Fibroblast of mammary gland (primary cell): Measurements from ENCODE around the gene CEP162.

ENCODE experiments used
- DNase-seq: peaks from one replicate; pipeline ENCODE4 v3.0.0-alpha.2; 2010; ENCODE audit warnings: low read depth
- H3K4me3 ChIP-seq: 2 replicates; pipeline ENCODE4 v1.5.1; 2011; ENCODE audit warnings: low read depth, mild to moderate bottlenecking, low read length, moderate library complexity; ENCODE audit not compliant: control insufficient read depth
- CTCF ChIP-seq: conservative IDR thresholded peaks from 2 replicates; pipeline ENCODE4 v1.5.1; 2011; ENCODE audit warnings: low read depth, low read length, inconsistent platforms; ENCODE audit not compliant: control insufficient read depth, insufficient read depth

Gene CEP162

GRCh38 chr6:84269947-84270733 lies 42.7 kb upstream of the CEP162 start:
- no peak overlapping the region for H3K4me3 ChIP-seq
- DNase-seq, result no peak
- no peak for TF ChIP-seq CTCF

GRCh38 chr6:84268781-84269180 lies 41.3 kb upstream of the CEP162 start:
- H3K4me3 ChIP-seq, result no peak overlapping the region
- TF ChIP-seq CTCF, result no peak
- no peak for DNase-seq

GRCh38 chr6:84263557-84263956 lies 36.1 kb upstream of the CEP162 start:
- TF ChIP-seq CTCF, result no peak
- H3K4me3 ChIP-seq, result no peak overlapping the region
- DNase-seq, result no peak

GRCh38 chr6:84260926-84261325 lies 33.5 kb upstream of the CEP162 start:
- TF ChIP-seq CTCF, result no peak
- DNase-seq, result peak; percentile 24
- no peak overlapping the region for H3K4me3 ChIP-seq

- TF ChIP-seq CTCF, result no peak
- H3K4me3 ChIP-seq, result no peak overlapping the region
- no peak for DNase-seq
These were observed 32.8 kb upstream of the CEP162 start for GRCh38 chr6:84260196-84260595.

- H3K4me3 ChIP-seq, result no peak overlapping the region
- no peak for DNase-seq
- TF ChIP-seq CTCF, result no peak
These were observed 31.4 kb upstream of the CEP162 start for GRCh38 chr6:84258866-84259265.

- H3K4me3 ChIP-seq, result no peak overlapping the region
- no peak for TF ChIP-seq CTCF
- peak; percentile 7 for DNase-seq
These were observed 30.8 kb upstream of the CEP162 start for GRCh38 chr6:84258268-84258667.
